Mucosa of descending colon (tissue), 3 donors: ENCODE data around the gene ERC1. TPM values are rescaled to one million over a fixed set of nuclear protein-coding genes. Genes with fewer than 3 reads are reported as not detected.
A peak's percentile ranks its signal among the peaks of the same experiment; 100 is the strongest.
"Not testable (repeated sequence)": the region's sequence is repeated elsewhere in the genome, so short reads cannot be mapped to it uniquely, and the experiment has no call there.

Experiments
- ATAC-seq: fragments of 200-7000 bp; cut with Tn5 transposase; one replicate; pipeline ENCODE4 v1.9.1; 2020; ENCODE audit warnings: mild to moderate bottlenecking, moderate library complexity
- DNase-seq, 3 donors: peaks; one replicate each; pipeline ENCODE4 v3.0.0-alpha.2; 2020
- H3K36me3 ChIP-seq: fragments of 200-600 bp; one replicate; pipeline ENCODE4 v1.8.0; 2021; ENCODE audit warnings: low read depth, mild to moderate bottlenecking
- H3K4me1 ChIP-seq: fragments of 200-600 bp; one replicate; pipeline ENCODE4 v1.8.0; 2021; ENCODE audit warnings: low read depth, mild to moderate bottlenecking
- H3K4me3 ChIP-seq: fragments of 200-600 bp; one replicate; pipeline ENCODE4 v1.8.0; 2021; ENCODE audit warnings: mild to moderate bottlenecking
- H3K9me3 ChIP-seq: fragments of 200-600 bp; one replicate; pipeline ENCODE4 v1.8.0; 2021; ENCODE audit warnings: mild to moderate bottlenecking
- CTCF ChIP-seq: fragments of 200-600 bp; IDR thresholded peaks from one replicate; pipeline ENCODE4 v1.8.0; 2022; ENCODE audit warnings: antibody characterized with exemption, mild to moderate bottlenecking
- intact Hi-C, 2 donors: fragments of 100-400 bp; cut with DNase I in 1 of 2; cut with micrococcal nuclease in 1 of 2; formaldehyde crosslinking; loops; one replicate each; pipeline versions ENCODE4 v1.11.0 to v1.11.1; 2022; cut with DNase I, micrococcal nuclease
- total RNA-seq, 3 donors: library from RNA; stranded (reverse); fragmentation: NEBNext Ultra II Directional in 2 of 3; extraction: Animal tissue kit (Norgen Biotek cat#: 25700) in 2 of 3; gene quantifications; one replicate each; pipeline versions ENCODE4 v1.2.1 to v1.2.4, GENCODE V29; 2021 to 2023
- donor health status: DM: no; HTN: no; CAD: no; lungs with moderate emphysema.
- donor health status: DM: no; HTN: no; CAD: no.
- donor health status: DM: no; HTN: yes; CAD: no.

Gene ERC1
- total RNA-seq, 3 donors from 2014 or later, result 42.6 to 76.3 (median 49.6) TPM

DNA sequence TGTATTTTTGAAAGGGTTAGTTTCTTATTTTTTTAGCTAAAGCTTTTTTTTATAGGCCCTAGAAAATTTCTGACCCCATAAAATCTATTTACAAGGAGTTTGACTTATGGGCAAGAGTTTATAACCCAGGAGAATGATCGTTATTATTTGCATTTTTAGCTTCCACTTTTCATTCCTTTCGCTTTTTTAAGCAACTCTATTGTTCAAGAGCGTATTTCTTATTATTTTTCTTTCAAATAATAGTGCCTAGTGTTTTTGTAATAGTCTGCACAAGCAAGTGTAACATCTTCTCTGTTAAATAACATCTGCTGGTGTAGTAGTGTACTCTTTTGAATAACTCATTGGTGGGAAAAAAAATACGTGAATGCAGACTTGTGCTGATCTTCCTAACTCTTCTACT is 216.3 kb downstream of the ERC1 start:
- Histone ChIP-seq H3K4me3 (no peak overlapping the region), H3K36me3 (no peaks in the 10 kb centered on the region), H3K4me1 (peaks cover 9% of the 10 kb centered on the region), H3K9me3 (no peaks in the 10 kb centered on the region)
- intact Hi-C loops, result no loop called here
- TF ChIP-seq CTCF, result no peak
- no peak for DNase-seq
- ATAC-seq, result no peak

DNA sequence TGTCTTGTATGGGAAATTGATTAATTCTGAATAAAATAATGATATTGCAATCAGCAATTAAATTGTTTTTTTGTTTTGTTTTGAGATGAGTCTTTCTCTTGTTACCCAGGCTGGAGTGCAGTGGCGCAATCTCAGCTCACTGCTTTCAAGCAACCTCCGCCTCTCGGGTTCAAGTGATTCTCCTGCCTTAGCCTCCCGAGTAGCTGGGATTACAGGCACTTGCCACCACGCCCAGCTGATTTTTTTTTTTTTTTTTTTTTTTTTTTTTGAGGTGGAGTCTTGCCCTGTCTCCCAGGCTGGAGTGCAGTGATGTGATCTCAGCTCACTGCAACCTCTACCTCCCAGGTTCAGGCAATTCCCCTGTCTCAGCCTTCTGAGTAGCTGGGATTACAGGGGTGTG is 217.7 kb downstream of the ERC1 start:
- H3K36me3 ChIP-seq, ATAC-seq, H3K4me3 ChIP-seq, intact Hi-C loops, DNase-seq, H3K9me3 ChIP-seq: not testable (repeated sequence)
- H3K4me1 ChIP-seq, result peaks cover 10% of the 10 kb centered on the region

GRCh38 chr12:1212526-1212925 is 221.5 kb downstream of the ERC1 start:
- intact Hi-C loops, result no loop called here
- H3K36me3 ChIP-seq, result no peaks in the 10 kb centered on the region
- TF ChIP-seq CTCF, result no peak
- DNase-seq (peak; percentile 64 to 71 (median 70)), ATAC-seq (peak; percentile 83)
- no peaks in the 10 kb centered on the region for H3K9me3 ChIP-seq
- peaks cover 20% of the 10 kb centered on the region for H3K4me1 ChIP-seq
- no peak overlapping the region for H3K4me3 ChIP-seq

DNA sequence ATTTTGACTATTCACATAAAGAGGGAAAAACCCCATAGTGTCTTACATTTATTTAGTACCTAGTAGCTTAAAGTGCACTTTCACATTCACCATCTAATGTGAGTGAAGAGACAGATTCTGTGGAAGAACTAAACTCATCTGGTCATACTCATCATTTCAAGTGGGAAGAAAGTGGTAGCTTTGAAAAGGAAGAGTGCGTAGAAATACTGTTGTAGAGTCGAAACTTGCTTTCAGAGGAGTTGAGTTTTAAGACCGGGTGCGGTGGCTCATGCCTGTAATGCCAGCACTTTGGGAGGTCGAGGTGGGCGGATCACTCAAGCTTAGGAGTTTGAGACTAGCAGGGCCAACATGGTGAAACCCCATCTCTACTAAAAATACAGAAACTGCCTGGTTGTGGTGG is 222.2 kb downstream of the ERC1 start:
- H3K4me1 ChIP-seq, result peaks cover 27% of the 10 kb centered on the region

DNA sequence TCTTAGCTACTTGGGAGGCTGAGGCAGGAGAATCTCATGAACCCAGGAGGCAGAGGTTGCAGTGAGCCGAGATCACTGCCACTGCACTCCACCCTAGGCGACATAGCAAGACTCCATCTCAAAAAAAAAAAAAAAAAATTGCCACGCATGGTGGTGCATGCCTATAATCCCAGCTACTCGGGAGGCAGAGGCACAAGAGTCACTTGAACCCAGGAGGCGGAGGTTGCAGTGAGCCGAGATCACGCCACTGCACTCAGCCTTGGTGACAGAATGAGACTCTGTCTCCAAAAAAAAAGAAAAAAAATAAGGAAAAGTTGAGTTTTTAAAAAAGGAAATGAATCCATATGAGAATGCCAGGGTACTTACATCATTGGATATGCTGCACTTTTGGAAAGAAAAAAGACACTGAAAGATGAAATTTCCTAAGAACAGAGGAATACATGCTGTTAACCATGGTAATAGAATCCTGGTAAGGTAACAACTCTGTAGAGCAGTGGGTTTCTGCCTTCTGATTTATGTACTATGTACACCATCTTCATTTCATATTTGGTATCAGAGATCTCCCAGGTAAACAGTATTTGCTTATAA is 222.7 kb downstream of the ERC1 start:
- no peak for ATAC-seq
- Histone ChIP-seq H3K4me3 (no peak overlapping the region), H3K36me3 (no peaks in the 10 kb centered on the region), H3K9me3 (no peaks in the 10 kb centered on the region), H3K4me1 (peaks cover 32% of the 10 kb centered on the region)
- intact Hi-C loops, result no loop called here
- DNase-seq, result no peak
- TF ChIP-seq CTCF, result no peak

More for the DNA sequence above, 222.2 kb downstream of the ERC1 start:
- no peaks in the 10 kb centered on the region for H3K36me3 ChIP-seq
- no peaks in the 10 kb centered on the region for H3K9me3 ChIP-seq
- no peak overlapping the region for H3K4me3 ChIP-seq
- intact Hi-C loops, result no loop called here
- no peak for DNase-seq
- ATAC-seq, result no peak
- no peak for TF ChIP-seq CTCF

DNA sequence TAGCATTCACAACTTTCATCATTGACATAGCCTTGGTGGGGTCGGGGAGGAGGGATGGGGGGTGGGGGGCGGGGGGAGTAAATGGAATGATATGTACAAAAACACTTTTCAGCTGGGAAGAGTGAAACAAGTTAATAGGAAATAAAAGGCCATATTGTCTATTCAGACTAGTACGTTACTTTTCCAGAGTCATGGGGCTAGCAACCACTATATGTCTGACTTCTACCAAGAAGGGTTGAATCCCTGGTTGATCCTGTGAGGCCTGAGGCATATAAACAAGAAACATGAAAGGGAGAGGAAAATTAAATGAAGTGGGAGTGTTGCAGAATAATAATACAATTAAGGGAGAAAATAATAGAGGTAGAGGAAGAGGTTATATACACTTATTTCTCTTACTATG is 225.5 kb downstream of the ERC1 start:
- DNase-seq, result no peak
- H3K4me1 ChIP-seq, result peaks cover 53% of the 10 kb centered on the region
- intact Hi-C loops, result no loop called here
- H3K4me3 ChIP-seq, result no peak overlapping the region
- no peak for ATAC-seq
- no peak for TF ChIP-seq CTCF
- H3K36me3 ChIP-seq, result no peaks in the 10 kb centered on the region
- H3K9me3 ChIP-seq, result no peaks in the 10 kb centered on the region
